Dedifferentiated amniotic fluid mesenchymal stem cell (primary cell): ENCODE measurements around the gene RAI14.

ENCODE experiments used
- DNase-seq: peaks from one replicate; pipeline ENCODE4 v3.0.0-alpha.2; 2016; ENCODE audit errors: extremely low spot score

The RAI14 gene

DNA sequence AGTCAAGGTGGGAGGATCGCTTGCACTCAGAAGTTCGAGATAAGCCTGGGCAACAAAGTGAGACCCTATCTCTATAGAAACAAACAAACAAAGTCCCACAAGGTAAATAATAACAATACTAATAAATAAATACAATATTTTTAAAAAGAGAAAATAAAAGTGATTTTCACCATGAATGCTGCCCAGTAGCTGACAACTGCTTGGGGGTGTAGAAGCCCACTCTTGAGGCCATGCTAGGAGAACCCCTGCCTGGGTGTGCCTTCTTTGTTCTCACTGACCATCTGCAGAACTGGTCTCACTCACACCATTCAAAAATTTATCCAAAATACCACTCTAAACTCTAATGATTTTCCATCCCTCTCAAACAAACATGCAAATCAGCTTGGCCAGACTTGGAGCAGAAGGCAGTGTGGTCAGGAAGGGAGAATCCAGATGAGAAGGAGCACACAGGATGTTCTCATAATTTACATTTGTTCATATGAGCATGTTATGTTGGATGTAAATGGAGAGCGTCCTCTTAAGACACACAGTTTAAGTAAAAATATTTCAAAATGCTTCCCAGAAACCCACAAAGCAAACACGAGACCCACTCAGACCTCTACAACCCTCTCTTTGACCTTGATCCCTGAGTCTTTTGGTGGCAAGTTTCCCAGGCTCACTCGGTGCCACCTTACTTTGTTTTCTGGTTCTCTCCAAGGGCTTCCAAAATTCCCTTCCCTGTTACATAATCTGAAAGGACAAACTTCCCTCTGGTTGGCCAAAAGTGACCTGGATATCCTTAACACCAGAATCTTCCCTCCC lies 7.9 kb upstream of the RAI14 start:
- DNase-seq, result no peak

DNA sequence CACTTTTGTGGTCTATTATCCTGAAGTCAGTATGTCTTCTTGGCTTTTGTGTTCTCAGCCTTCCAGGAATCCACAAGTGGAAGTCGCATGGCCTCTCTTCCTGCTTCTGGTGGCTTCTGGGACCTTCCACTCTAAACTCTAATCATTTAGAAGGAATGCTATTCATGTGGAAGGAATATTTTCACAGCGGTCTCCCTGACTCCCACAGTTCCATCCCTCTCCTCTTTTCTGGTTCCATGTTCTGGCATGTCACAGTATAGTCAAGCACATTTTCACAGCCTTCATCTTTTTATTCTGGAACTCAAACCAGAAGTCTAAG lies 7.3 kb upstream of the RAI14 start:
- no peak for DNase-seq

DNA sequence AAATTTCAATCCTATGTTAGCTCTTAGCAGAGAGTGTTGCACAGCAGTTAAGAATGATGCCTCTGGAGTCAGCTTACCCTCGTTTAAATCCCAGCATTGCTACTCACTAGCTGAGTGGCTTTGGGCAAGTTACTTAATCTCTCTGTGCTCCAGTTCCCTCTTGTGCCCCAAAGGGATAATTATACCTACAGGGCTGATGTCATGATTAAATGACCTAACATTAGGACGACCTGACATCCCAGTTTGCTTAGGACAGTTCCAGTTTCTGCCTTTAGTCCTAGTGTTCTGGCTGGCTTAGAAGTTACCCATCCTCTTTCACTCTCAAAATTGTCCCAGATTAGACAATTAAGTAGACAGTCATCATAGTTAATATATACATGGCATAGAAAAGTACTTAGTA lies 4.3 kb upstream of the RAI14 start:
- DNase-seq, result no peak

DNA sequence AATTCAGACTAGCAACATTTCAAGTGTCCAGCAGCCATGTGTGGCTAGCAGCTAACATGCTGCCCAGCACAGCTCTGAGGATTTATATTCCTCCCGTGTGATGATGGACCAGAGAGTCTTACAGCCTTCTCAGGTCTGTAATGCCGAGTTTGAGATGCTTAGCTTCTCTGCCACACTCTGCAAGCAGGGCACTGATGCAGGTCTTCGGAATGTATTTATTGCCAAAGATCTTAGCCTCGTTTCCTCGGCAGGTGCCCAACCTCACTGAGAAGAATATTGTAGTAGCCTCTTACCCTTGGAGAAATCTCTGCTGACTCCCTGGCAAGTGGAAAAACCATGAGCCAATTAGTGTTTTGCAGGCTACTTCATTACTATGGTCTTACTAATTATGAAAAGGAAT lies 3.7 kb upstream of the RAI14 start:
- no peak for DNase-seq

DNA sequence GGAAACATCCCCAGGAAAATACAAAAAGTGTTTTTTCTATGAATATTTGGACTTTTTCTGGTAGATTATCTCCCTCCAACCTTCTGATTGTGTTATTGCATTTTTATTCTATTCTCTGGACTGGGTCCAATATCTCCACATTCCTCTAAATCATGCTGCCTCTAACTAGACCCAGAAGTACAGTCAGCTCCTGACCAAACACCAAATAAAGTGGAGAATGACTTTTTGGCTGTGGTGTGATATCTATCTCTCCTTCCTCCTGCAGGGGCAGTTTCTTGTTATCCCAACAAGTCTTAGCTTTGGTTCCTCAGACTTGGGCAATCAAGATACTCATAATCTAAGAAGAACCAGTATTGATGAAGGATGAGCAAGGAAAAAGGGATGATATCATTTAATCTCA lies 3.2 kb upstream of the RAI14 start:
- DNase-seq, result peak; percentile 80

DNA sequence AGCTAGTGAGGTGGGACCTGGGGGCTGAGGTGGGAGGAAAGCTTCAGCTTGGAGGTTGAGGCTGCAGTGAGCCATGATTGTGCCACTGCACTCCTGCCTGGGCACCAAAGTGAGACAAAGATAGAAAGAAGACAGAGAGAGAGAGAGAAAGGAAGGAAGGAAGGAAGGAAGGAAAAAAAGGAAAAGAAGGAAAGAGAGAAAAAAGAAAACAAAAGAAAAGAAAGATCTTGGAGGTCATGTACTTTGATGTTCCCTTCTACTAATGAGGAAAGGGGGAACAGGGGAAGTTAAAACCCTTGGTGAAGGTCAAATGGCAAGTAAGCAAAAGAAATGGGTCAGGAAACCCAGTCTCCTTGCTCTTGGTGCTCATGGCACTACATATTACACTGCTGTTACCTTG lies 2.4 kb upstream of the RAI14 start:
- DNase-seq, result no peak

DNA sequence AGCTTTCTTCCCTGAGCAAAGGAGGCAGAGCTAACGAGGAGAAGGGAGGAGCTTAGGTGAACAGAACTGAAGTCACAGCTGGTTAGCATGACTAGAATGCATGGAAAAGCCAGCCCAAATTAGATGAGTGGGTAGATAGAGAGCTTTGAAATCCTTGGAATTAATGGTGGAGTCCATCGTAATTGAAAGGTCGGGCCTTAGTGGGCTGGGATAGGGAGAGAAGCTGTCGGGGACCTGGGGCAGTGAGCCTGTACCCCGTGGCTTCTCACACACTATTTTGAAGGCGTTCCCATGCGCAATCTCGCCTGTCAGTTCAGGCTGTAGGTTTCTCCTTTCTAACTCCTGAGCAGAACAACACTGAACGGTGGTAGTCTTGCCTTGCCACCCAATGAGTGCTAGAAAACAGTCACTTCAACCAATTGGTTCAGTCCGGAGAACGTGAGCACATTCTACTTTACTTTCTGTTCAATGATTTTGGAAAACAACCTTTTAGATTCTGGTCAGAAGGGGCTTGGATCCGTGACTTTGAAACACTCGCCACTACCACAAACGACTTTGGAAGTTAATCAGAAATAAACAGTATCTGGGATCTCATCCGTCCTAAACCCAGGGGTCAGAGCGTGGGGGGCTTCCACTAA lies 655 bp upstream of the RAI14 start:
- peak; percentile 90 for DNase-seq

DNA sequence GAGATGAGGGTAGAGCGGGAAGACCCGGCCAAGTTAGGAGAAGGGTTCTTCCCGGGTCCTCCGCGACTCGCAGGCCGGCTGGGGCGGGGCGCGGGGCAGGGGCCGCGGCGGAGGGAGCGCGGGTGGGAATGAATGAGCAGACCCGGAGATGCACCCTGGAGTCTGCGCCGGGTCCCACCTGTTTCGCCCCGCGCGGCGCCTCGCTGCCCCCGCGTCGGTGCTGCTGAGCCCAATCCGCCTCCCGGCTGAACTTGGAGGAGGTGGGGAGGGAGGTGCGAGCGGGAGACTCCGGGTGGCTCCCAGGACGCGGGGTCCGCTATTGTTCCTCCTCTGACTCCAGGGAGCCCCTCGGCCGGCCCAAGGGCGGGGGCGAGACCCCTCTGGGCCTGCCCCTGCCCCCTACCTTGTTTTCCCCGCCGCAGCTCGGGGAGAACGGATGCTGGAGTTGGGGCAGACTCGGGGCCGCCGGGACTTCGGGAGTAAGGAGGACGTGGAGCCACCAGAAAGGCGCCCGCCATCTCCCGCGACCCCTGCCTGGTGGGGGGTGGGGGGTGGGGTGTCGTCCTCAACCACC lies 659 bp downstream of the RAI14 start:
- no peak for DNase-seq

DNA sequence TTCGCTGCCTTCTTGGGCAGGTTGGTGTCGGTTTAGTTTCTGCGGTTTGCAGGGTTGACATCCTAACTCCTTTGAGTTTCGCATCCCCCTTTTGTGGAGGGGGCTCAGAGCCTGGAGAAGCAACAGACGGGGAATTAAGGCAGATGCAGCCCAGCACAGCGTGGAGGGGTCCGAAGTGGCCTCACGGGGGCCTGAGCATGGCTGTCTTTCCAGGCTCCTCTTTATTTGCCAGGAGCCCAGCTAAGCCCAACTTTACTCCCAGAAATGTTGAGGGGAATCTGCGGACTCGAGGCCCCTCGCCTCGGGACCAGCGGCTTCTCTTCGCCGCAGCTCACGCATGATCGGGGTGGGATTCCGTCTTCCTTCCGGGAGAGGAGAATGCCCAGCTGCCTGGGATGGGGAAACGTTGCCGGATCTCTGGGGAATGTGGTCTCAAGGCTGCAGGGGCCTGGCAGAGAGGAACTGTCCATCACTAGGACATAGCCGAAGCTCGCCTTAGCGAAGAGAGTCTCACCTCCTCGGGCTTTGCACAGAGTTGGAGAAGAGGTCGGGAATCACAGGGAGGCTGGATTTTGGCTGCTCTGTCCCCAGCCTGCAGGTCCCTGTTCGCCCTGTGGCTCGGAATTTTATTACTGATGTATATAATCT lies 1.3 kb downstream of the RAI14 start:
- peak; percentile 29 for DNase-seq

DNA sequence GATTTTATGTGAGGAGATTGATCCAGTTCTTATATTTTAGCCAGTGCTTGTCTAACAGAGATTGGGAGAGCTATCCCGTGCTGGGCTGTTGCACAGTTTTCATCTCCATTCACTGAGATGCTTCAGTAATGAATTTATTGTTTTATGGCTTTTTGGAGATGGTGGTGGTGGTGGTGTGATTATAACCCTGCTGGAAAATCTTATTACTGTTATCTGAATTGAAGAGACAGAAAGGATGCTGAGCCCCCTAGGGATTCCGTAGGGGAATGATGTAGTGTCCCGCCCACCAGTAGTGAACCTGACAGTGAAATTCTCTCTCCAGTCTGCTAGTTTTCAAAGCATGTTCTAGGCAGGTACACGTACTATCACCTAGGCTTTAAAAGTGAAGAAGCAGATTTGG lies 1.9 kb downstream of the RAI14 start:
- DNase-seq, result peak; percentile 30

DNA sequence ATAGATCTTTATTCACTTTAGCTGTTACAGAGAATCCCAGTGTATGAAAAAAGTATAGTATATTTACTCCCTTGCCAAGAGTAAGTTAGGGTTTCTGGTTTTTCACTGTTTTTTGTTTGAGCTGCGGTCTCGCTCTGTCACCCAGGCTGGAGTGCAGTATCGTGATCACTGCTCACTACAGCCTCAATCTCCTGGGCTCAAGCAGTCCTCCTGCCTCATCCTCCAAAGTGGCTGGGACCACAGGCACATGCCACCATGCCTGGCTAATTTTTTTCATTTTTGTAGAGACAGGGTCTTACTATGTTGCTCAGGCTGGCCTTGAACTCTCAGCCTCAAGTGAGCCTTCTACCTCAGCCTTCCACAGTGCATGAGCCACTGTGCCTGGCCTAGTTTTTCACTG lies 3.0 kb downstream of the RAI14 start:
- no peak for DNase-seq

DNA sequence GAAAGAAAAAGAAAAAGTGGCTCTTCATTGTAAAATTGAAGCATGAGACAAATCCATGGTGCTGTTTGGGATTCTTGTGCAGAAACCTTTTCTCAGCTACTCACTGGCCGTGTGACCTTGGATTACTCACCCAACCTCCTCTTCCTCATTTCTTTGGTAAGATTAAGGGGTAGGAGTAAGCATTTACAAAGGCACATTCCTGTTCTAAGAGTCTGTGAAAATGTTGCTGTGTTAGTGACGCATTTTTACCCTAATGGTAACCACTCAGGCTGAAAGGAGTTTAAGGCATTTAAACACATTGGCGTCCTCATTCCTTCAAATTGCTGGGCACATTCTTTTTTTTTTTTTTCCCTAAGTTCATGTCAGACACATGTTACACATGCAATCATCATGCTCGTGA lies 4.3 kb downstream of the RAI14 start:
- DNase-seq, result peak; percentile 80

DNA sequence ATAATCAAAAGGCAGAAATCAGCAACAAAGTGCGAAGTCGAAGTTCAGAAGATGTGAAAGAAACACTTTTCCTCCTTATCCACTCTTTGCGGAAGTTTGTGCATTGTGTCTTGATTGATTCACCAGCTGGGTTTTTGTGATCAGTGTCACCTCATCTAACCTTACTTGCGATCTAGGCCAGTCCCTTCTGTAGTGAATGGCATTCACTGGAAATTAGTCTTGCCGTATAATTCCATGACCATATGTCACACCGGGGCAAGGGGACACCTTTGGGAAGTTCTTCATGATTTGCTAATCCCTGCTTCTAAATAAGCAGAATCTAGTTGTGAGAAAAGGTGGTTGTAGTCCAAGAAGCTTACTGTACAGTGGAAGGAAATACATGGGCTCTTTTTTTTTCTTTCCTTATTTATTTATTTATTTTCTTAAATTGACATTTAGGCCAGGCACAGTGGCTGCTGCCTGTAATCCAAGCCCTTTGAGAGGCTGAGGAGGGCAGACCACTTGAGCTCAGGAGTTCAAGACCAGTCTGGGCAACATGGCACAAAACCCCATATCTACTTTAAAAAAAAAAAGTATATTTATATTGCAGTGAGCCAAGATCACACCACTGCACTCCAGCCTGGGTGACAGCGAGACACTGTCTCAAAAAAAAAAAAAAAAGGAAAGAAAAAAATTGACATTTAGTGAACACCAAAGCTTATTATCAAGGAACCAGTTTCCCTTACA lies 7.8 kb downstream of the RAI14 start:
- DNase-seq, result no peak

DNA sequence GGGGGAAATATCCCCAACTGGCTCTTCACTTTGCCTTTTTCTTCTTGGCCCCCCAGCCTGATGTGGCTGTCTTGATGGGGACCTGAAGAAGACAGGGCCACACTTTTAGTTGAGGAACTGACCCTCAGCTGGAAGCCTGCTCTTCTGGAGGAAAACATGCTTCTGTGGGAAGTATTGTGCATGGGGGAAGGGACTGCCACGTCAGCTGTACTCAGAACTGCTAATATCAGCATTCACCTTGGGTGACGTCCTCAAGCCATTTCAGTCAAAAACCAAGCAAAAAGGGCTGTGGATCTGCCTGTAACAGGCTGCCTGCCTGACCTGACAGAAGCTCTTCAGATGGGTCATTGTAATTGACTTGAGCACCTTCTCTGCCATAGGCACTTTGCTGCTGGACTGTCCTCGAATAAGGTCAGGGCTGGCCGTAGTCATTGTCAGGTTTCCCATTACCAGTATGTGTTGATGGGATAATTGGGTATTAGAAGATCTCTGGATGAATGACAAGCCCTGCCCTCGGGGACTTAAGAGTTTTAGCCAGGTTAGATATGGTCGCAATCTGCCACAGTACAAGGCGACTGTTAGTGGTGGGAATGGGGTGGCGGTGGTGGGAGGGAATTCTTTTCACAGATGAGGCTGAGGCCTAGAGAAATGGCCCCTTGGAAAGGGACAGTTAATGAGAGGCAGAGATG lies 10.4 kb downstream of the RAI14 start:
- no peak for DNase-seq

DNA sequence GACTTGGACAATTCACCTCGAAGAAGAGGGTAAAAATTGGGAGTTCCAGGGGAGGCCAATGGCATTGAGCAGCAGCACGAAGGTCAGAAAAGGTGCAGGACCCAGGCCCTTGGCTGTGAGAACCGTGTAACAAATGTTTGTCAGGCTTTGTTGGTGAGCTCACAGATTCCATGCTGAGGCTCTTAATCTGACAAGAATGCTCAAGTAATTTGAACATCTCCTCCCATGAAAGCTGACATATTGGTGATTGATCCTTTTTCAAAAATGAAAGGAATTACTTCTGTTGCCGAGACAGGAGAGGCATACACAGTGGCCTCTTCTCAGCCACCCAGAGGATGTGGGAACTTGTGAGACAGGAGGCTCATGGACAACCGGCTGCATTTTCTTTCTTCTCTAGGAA lies 11.6 kb downstream of the RAI14 start:
- no peak for DNase-seq

DNA sequence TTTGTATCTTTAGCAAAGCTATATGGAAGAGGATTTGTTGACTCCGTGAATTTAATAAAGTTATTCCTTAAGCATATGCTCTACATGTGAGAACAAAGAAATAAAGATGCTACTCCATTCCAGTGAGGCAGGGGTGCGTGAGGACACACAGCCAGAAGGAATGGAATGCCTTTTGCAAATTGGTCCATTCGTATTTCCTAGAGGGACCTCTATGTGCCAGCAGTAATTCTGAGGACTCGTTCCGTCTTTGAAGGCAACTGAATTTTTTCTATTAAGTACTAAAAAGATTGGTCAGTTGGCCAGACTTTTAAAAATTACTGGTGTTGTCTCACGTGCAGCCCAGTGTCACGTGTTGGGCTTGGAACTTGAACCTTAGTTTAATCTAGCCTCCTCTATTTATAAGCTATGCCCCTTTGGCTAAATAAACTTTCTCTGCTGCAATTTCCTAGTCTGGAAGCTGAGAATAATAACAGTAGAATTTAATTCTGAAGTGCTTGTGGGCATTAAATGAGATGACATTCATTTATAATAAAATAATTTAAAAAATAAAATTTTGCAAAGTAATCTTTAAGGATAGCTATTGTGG lies 13.9 kb downstream of the RAI14 start:
- no peak for DNase-seq

DNA sequence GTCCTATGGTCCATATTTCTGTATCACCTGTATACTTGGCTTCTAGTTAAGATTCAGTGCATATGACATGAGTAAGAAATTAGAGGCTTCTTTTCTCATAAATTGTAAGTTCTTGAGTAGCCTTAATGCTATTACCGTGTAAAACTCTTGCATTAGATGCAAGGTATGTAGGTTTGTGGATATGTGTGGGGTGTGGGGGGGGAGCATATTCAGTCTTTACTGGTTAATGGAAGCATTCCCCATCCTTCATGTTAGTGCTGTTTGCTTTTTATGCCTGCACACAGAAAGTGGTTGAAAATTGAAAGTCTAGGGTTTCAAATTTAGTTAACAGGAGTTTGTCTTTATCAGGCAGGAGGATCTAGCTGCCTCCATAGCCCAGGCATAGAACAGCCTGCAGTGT lies 16.1 kb downstream of the RAI14 start:
- no peak for DNase-seq

DNA sequence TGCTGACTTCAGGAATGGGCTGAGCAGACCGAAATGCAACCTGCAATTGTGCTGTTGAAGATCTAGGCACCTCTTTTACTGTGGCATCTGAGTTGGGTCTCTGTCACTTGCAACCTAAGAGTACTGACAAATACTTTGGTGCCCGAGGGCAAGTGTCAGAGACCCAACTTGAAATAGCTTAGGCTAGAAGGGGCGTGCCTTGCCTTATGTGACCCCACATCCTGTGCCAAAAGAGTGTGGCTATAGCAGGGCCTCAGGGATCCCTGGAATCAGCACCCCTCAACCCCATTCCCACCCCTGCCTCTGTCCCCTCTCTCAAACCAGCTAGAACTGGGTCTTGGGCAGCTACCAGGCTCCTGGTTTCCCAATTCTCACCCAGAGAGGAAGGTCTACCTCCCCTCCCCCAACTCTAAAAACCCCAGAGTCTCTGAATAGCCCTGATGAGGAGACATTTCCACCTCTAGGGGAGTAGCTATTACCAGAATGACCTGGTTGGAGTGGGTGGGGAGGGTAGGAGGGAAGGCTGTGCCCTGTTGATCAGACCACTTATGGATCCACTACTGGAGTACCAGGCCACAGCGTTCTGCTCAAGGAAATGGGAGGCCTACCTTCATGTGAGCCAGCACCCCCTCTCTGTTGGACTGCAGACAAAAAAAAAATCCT lies 17.5 kb downstream of the RAI14 start:
- DNase-seq, result no peak

DNA sequence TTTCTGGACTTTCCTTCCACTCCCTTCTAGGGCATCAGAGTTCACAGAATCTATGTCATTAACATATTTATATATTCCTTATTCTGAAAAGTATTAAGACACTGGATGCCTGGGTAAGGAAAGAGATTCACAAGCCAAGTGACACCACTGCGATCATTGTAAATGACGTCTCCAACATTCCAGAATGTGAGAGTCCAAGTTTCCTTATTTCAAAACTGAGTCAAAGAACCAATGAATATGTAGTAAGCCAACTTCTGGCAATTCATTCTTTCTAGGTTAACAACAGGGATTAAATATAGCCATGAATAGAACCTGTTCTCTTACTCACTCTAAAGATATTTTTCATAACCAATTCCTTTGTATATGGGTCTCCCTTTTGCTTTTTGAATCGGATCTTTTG lies 18.1 kb downstream of the RAI14 start:
- peak; percentile 68 for DNase-seq

DNA sequence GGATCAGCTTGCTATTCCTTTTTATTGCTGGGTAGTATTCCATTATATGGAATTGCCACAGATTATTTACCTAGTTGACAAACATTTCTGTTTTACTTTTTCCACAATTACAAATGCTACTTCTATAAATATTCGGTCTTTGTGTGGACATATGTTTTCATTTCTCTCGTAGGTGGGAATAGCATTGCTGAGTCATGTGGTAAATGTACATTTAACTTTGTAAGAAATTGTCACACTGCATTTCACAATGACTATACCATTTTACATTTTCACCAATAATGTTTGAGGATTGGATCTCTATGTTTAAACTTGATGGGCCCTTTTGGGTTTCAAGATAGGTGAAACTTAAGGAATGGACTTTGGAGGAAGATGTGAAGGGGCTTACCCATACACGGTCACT lies 19.7 kb downstream of the RAI14 start:
- DNase-seq, result no peak

DNA sequence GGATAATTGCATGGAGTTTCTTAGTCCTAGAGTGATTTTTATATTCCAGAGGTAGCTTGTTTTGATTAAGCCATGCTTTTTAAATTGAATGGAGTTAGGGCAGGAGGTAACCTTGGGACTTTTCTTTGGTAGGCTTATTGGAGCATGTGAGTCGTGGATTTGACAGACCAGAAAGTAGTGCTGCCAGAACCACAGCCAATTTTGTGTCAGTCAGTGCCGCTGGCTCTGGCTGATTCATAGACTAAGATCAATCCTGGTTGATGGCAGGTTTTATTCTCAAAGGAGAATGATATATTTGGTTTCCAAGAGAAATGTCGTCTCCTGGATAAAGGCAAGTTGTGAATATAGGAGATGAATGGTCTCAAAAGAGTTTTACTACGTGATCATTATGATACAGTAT lies 20.3 kb downstream of the RAI14 start:
- DNase-seq, result no peak
